Measurements from ENCODE around the gene CEP85.
A peak's percentile ranks its signal among the peaks of the same experiment; 100 is the strongest.

The CEP85 gene

DNA sequence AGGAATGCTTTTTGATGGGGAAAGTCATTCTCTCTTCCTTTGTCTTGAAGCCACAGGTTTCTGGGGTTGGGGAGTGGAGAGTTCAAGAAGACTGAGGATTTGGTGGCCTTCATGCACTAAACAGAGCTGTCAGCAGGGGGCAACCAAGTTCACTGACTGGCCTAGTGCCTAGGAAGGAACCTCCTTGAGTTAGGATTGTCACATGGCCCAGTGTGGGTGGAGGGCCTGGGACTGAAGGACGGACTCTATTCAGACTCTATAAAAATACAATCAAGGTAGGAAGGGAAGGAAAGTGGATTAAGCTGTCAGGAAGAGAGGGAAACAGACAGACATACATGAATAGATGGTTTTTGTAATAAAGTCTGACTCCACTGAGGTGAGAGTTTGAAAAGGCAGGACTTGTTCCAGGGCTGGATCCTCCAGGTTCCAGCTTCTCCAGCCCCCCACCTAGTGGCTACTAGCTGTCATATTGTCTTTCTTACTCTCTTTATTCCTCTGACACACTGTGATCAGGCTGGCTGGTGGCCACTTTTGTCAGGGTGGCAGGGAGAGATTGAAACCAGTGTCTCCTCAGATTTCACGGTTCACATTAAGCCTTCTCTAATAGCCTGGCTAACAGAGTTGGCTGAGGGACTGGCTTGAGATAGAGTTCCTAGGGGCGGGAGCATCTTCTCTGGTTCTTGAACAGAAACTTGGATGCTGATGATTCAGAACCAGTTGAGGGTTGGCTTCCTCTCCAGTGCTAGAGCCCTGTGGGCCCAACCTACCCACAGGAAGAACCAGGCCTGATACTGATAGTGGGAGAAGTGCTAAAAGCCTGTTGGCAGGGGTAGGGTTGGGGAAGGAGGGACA is 41.8 kb downstream of the CEP85 start:
- H3K4me3 ChIP-seq (IDR thresholded peaks at IDR 0.05; ENCODE audit: insufficient read depth, low read depth, low read length): no peak overlapping the region
- no peaks in the 10 kb centered on the region for H4K20me1 ChIP-seq (ENCODE audit: insufficient read depth)
- peaks cover 47% of the 10 kb centered on the region for H3K4me1 ChIP-seq (ENCODE audit: low read depth, poor library complexity, severe bottlenecking)
- H3K4me2 ChIP-seq: peak overlapping the region; percentile 49; the same call in 1 of the 2 replicates
- no peak overlapping the region for H3K9ac ChIP-seq
- H2AFZ ChIP-seq (ENCODE audit: low read depth): no peak overlapping the region
- no peaks in the 10 kb centered on the region for H3K79me2 ChIP-seq (ENCODE audit: insufficient read depth, low read depth)
- H3K27me3 ChIP-seq (ENCODE audit: insufficient read depth, low read depth): no peaks in the 10 kb centered on the region
- peak; percentile 89 for TF ChIP-seq CTCF (conservative IDR thresholded peaks at IDR 0.05; ENCODE audit: low read depth, low read length)
- H3K36me3 ChIP-seq (ENCODE audit: insufficient read depth): no peaks in the 10 kb centered on the region; the same call in 1 of the 2 replicates
- peak overlapping the region; percentile 18 for H3K27ac ChIP-seq

DNA sequence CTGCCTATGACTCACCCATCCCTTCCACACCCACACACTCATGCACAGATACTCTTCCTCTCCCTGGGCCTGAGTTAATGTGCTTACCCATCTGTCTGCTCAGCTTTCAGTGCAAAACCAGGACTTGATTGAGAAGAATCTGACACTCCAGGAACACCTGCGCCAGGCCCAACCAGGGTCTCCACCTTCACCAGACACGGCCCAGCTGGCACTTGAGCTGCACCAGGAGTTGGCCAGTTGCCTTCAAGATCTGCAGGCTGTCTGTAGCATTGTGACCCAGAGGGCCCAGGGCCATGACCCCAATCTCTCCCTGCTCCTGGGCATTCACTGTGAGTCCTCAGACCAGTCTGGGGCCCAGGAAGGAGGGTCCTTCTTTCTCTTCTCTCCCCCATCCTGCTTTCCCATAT is 42.4 kb downstream of the CEP85 start:
- H3K27me3 ChIP-seq (ENCODE audit: insufficient read depth, low read depth): no peaks in the 10 kb centered on the region
- no peak overlapping the region for H3K9ac ChIP-seq
- no peaks in the 10 kb centered on the region; the same call in 1 of the 2 replicates for H3K36me3 ChIP-seq (ENCODE audit: insufficient read depth)
- H3K79me2 ChIP-seq (ENCODE audit: insufficient read depth, low read depth): no peaks in the 10 kb centered on the region; the same call in 1 of the 2 replicates
- H3K4me3 ChIP-seq (IDR thresholded peaks at IDR 0.05; ENCODE audit: insufficient read depth, low read depth, low read length): no peak overlapping the region
- H4K20me1 ChIP-seq (ENCODE audit: insufficient read depth): no peaks in the 10 kb centered on the region
- no peak overlapping the region for H2AFZ ChIP-seq (ENCODE audit: low read depth)
- H3K4me1 ChIP-seq (ENCODE audit: low read depth, poor library complexity, severe bottlenecking): peaks cover 47% of the 10 kb centered on the region
- peak overlapping the region; percentile 18; the same call in 1 of the 2 replicates for H3K27ac ChIP-seq
- TF ChIP-seq CTCF (conservative IDR thresholded peaks at IDR 0.05; ENCODE audit: low read depth, low read length): no peak
- H3K4me2 ChIP-seq: peak overlapping the region; percentile 49; the same call in 1 of the 2 replicates

DNA sequence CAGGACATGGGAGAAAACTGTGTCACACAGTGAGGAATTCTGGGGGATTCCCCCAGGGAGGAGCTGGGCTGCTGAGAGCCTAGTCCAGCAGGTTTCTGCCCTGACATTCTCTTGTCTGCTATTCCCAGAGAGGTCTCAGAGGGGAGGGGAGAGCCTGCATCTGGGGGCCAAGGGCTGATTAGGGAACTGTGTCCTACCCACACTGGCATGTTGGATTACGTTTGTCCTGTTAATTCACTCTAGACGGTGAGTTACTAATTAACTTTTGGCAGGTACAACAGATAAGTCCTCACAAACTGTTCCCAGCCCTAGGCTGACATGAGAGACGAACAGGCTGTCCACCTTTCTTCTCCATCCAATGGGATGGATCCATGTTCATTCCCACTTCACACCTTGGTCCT is 43.3 kb downstream of the CEP85 start:
- TF ChIP-seq CTCF (conservative IDR thresholded peaks at IDR 0.05; ENCODE audit: low read depth, low read length): no peak
- Histone ChIP-seq H3K9ac (no peak overlapping the region), H3K27me3 (ENCODE audit: insufficient read depth, low read depth) (no peaks in the 10 kb centered on the region), H4K20me1 (ENCODE audit: insufficient read depth) (no peaks in the 10 kb centered on the region), H3K4me3 (IDR thresholded peaks at IDR 0.05; ENCODE audit: insufficient read depth, low read depth, low read length) (no peak overlapping the region), H3K4me1 (ENCODE audit: low read depth, poor library complexity, severe bottlenecking) (peaks cover 47% of the 10 kb centered on the region), H2AFZ (ENCODE audit: low read depth) (no peak overlapping the region), H3K79me2 (ENCODE audit: insufficient read depth, low read depth) (no peaks in the 10 kb centered on the region; the same call in 1 of the 2 replicates), H3K36me3 (ENCODE audit: insufficient read depth) (no peaks in the 10 kb centered on the region; the same call in 1 of the 2 replicates), H3K27ac (no peak overlapping the region), H3K4me2 (no peak overlapping the region)

DNA sequence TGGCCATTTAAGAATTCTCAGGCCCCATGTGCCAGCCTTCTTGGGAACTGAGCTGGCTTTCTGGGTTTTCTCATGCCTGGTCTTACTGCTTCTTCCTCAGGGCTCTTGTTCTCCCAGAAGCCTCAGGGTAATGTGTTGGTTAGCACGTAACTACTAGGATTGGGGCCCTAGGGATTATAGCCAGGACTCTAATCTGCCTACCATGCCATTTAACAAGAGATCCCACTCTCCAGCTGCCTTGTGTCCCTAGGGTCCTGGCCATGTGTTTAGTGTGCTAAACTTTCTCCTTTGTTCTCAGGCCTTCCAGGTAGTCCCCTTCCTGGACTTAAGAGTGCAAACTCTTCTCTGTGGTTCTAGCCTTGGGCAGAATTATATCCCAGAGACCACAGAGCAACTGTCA is 43.7 kb downstream of the CEP85 start:
- no peak overlapping the region for H3K4me2 ChIP-seq
- H4K20me1 ChIP-seq (ENCODE audit: insufficient read depth): no peaks in the 10 kb centered on the region
- H2AFZ ChIP-seq (ENCODE audit: low read depth): no peak overlapping the region
- no peak overlapping the region for H3K9ac ChIP-seq
- TF ChIP-seq CTCF (conservative IDR thresholded peaks at IDR 0.05; ENCODE audit: low read depth, low read length): no peak
- no peaks in the 10 kb centered on the region; the same call in 1 of the 2 replicates for H3K36me3 ChIP-seq (ENCODE audit: insufficient read depth)
- H3K27me3 ChIP-seq (ENCODE audit: insufficient read depth, low read depth): no peaks in the 10 kb centered on the region
- no peak overlapping the region for H3K4me3 ChIP-seq (IDR thresholded peaks at IDR 0.05; ENCODE audit: insufficient read depth, low read depth, low read length)
- H3K79me2 ChIP-seq (ENCODE audit: insufficient read depth, low read depth): no peaks in the 10 kb centered on the region; the same call in 1 of the 2 replicates
- no peak overlapping the region for H3K27ac ChIP-seq
- peaks cover 47% of the 10 kb centered on the region for H3K4me1 ChIP-seq (ENCODE audit: low read depth, poor library complexity, severe bottlenecking)

Measured in KMS-11 (cell line).